NOMO-1 treated with dmso at 0.1 percent for 144 hours (cell line): ENCODE data around the gene SIGLEC7.
A peak's percentile ranks its signal among the peaks of the same experiment; 100 is the strongest.
"Not testable (repeated sequence)": the region's sequence is repeated elsewhere in the genome, so short reads cannot be mapped to it uniquely, and the experiment has no call there.

Source experiments
- DNase-seq: peaks from one replicate; lab custom pipeline; 2025; ENCODE audit not compliant: unreplicated experiment; lab: John Stamatoyannopoulos, UW

SIGLEC7 gene

GRCh38 chr19:51137792-51138425, 4.2 kb upstream of the SIGLEC7 start:
- DNase-seq, result no peak

- peak; percentile 71 for DNase-seq
These were observed 3.5 kb upstream of the SIGLEC7 start for GRCh38 chr19:51138549-51138979.

- DNase-seq, result peak; percentile 70
These were observed 2.6 kb upstream of the SIGLEC7 start for GRCh38 chr19:51139299-51140014.

- DNase-seq, result no peak
These were observed 1.7 kb upstream of the SIGLEC7 start for GRCh38 chr19:51140441-51140840.

- DNase-seq, result no peak
These were observed 920 bp upstream of the SIGLEC7 start for GRCh38 chr19:51141181-51141580.

- DNase-seq, result not testable (repeated sequence)
These were observed 841 bp downstream of the SIGLEC7 start for GRCh38 chr19:51142809-51143475.

- DNase-seq, result no peak
These were observed 1.4 kb downstream of the SIGLEC7 start for GRCh38 chr19:51143486-51143885.

- DNase-seq, result no peak
These were observed 2.5 kb downstream of the SIGLEC7 start for GRCh38 chr19:51144482-51145045.

GRCh38 chr19:51145916-51146493, 3.9 kb downstream of the SIGLEC7 start:
- no peak for DNase-seq

- no peak for DNase-seq
These were observed 4.7 kb downstream of the SIGLEC7 start for GRCh38 chr19:51146751-51147150.

GRCh38 chr19:51147663-51148062, 5.6 kb downstream of the SIGLEC7 start:
- DNase-seq, result no peak

GRCh38 chr19:51148580-51148979, 6.5 kb downstream of the SIGLEC7 start:
- peak; percentile 39 for DNase-seq

- DNase-seq, result no peak
These were observed 8.5 kb downstream of the SIGLEC7 start for GRCh38 chr19:51150627-51151026.

- DNase-seq, result no peak
These were observed 14.6 kb downstream of the SIGLEC7 start for GRCh38 chr19:51156710-51157109.

- DNase-seq, result no peak
These were observed 15.2 kb downstream of the SIGLEC7 start for GRCh38 chr19:51157265-51157664.

GRCh38 chr19:51158474-51159129, 16.5 kb downstream of the SIGLEC7 start:
- DNase-seq, result peak; percentile 23

GRCh38 chr19:51159656-51160055, 17.6 kb downstream of the SIGLEC7 start:
- no peak for DNase-seq

GRCh38 chr19:51161266-51161665, 19.2 kb downstream of the SIGLEC7 start:
- no peak for DNase-seq

GRCh38 chr19:51161867-51162496, 19.9 kb downstream of the SIGLEC7 start:
- DNase-seq, result no peak

GRCh38 chr19:51163257-51163656, 21.2 kb downstream of the SIGLEC7 start:
- DNase-seq, result no peak
